Ovary (tissue), 9 donors: ENCODE results near the gene INSM2. TPM values are rescaled to one million over a fixed set of nuclear protein-coding genes. Genes with fewer than 3 reads are reported as not detected.

ENCODE experiments used
- DNase-seq, 5 donors: peaks; one replicate each; pipeline ENCODE4 v3.0.0-alpha.2; 2019 to 2020
- H3K27ac ChIP-seq, 2 donors: fragments of 200-600 bp; one replicate each; pipeline versions ENCODE4 v1.5.1 to v1.8.0; 2019 to 2022
- H3K27me3 ChIP-seq: fragments of 200-600 bp; one replicate; pipeline ENCODE4 v1.8.0; 2022
- H3K36me3 ChIP-seq: fragments of 200-600 bp; sonication (generic); one replicate; pipeline ENCODE4 v1.5.1; 2019
- H3K4me1 ChIP-seq: one replicate; pipeline ENCODE4 v1.8.1; 2013; ENCODE audit warnings: mild to moderate bottlenecking, moderate library complexity; ENCODE audit not compliant: insufficient read depth
- H3K4me3 ChIP-seq: fragments of 200-600 bp; sonication (generic); one replicate; pipeline ENCODE4 v1.5.1; 2017
- H3K9me3 ChIP-seq, 2 donors: fragments of 200-600 bp in 1 of 2; sonication (generic) in 1 of 2; one replicate each; pipeline versions ENCODE4 v1.5.1 to v1.8.1; 2013 to 2019; ENCODE audit warnings: mild to moderate bottlenecking in 1 of 2, moderate library complexity in 1 of 2
- CTCF ChIP-seq, 3 donors: fragments of 450-650 bp in 2 of 3; fragments of 200-600 bp in 1 of 3; IDR thresholded peaks; one replicate each; pipeline versions ENCODE4 v1.5.1 to v1.8.0; 2016 to 2022; ENCODE audit warnings: antibody characterized with exemption in 3 of 3, mild to moderate bottlenecking in 1 of 3
- EP300 ChIP-seq: sonication (generic); formaldehyde crosslinking; IDR thresholded peaks from one replicate; pipeline ENCODE4 v1.6.1; 2017; ENCODE audit warnings: antibody characterized with exemption
- POLR2A ChIP-seq: fragments of 450-650 bp; IDR thresholded peaks from one replicate; pipeline ENCODE4 v1.6.1; 2017; ENCODE audit warnings: antibody characterized with exemption, mild to moderate bottlenecking, moderate library complexity
- WGBS, 3 donors: extraction: QIAGEN DNeasy Blood & Tissue Kit in 1 of 3; methylation state at CpG; one replicate each; pipeline versions ENCODE4 v1.1.5 to v1.1.7; 2013 to 2017; 5-methylcytosine and 5-hydroxymethylcytosine counted together
- intact Hi-C, 4 donors: fragments of 100-400 bp; cut with DNase I; formaldehyde crosslinking; loops; one replicate each; pipeline versions ENCODE4 v1.11.0 to v1.15.1; 2022 to 2023
- polyA plus RNA-seq, 2 donors: library from polyadenylated mRNA; stranded (reverse); fragments of 200-250 nt in 1 of 2; fragments of 350-450 nt in 1 of 2; fragmentation: Illumina TruSeq in 1 of 2; extraction: RNeasy Lipid Tissue Mini Kit (QIAGEN cat#74804) in 1 of 2; gene quantifications; one replicate each; pipeline ENCODE4 v1.2.3, GENCODE V29; 2013 to 2014
- total RNA-seq, 7 donors: library from RNA; depleted of rRNA in 2 of 7; stranded (reverse); fragments of >200 nt in 2 of 7; fragmentation: NEBNext Ultra II Directional in 3 of 7; extraction: Animal tissue kit (Norgen Biotek cat#: 25700) in 3 of 7; gene quantifications; one replicate each; pipeline versions ENCODE4 v1.1.0 to v1.2.4, GENCODE V29; 2016 to 2023
- donor health status: DM: no; HTN: no; CAD: no; lungs with moderate emphysema.
- donor health status: DM: no; HTN: no; CAD: no.
- donor health status: Bipolar disorder and iron deficiency.
- donor health status: DM: yes; HTN: yes; CAD: no.
- donor health status: DM: no; HTN: no; CAD: no.
- donor health status: DM: yes; HTN: yes; CAD: no.

The INSM2 gene
- total and polyA plus RNA-seq, 9 donors: 0.11 TPM; not detected in 8

- Histone ChIP-seq H3K4me1 (no peaks in the 10 kb centered on the region), H3K27me3 (no peaks in the 10 kb centered on the region), H3K27ac (no peak overlapping the region), H3K9me3 (no peaks in the 10 kb centered on the region), H3K4me3 (no peak overlapping the region), H3K36me3 (no peaks in the 10 kb centered on the region)
- TF ChIP-seq POLR2A: no peak
- no peak for TF ChIP-seq CTCF (IDR thresholded peaks at IDR 0.05)
- no peak for TF ChIP-seq EP300
- no peak for DNase-seq
- 80 to 94% (median 81%) methylated on average over 4 of the region's 4 CpGs for WGBS, 3 donors
- intact Hi-C loops: no loop called here
Observed at GRCh38 chr14:35512765-35513164, 21.2 kb upstream of the INSM2 start.

- intact Hi-C loops: no loop called here
- Histone ChIP-seq H3K27ac (no peak overlapping the region), H3K9me3 (no peaks in the 10 kb centered on the region), H3K4me1 (no peaks in the 10 kb centered on the region), H3K4me3 (no peak overlapping the region), H3K27me3 (no peaks in the 10 kb centered on the region), H3K36me3 (no peaks in the 10 kb centered on the region)
- 77 to 89% (median 81%) methylated on average over 1 of the region's 1 CpG for WGBS, 3 donors
- no peak for DNase-seq
- TF ChIP-seq CTCF (IDR thresholded peaks at IDR 0.05): no peak
- no peak for TF ChIP-seq POLR2A
- TF ChIP-seq EP300: no peak
Observed at GRCh38 chr14:35515916-35516315, 18.0 kb upstream of the INSM2 start.

GRCh38 chr14:35519986-35520385 is 14.0 kb upstream of the INSM2 start:
- intact Hi-C loops: no loop called here
- TF ChIP-seq CTCF (IDR thresholded peaks at IDR 0.05) (no peak), EP300 (no peak), POLR2A (no peak)
- 66 to 70% (median 69%) methylated on average over 2 of the region's 2 CpGs for WGBS, 3 donors
- H3K36me3 ChIP-seq: no peaks in the 10 kb centered on the region
- no peaks in the 10 kb centered on the region for H3K9me3 ChIP-seq
- no peak overlapping the region for H3K27ac ChIP-seq
- no peak for DNase-seq
- H3K4me3 ChIP-seq: no peak overlapping the region
- no peaks in the 10 kb centered on the region for H3K4me1 ChIP-seq
- H3K27me3 ChIP-seq: no peaks in the 10 kb centered on the region

- intact Hi-C loops: no loop called here
- no peaks in the 10 kb centered on the region for H3K27me3 ChIP-seq
- WGBS, 3 donors: 87 to 88% (median 88%) methylated on average over 3 of the region's 3 CpGs
Observed at GRCh38 chr14:35525695-35526094, 8.3 kb upstream of the INSM2 start.

GRCh38 chr14:35526962-35527361 is 7.0 kb upstream of the INSM2 start:
- Histone ChIP-seq H3K27me3 (no peaks in the 10 kb centered on the region), H3K36me3 (no peaks in the 10 kb centered on the region), H3K9me3 (no peaks in the 10 kb centered on the region), H3K4me3 (no peak overlapping the region), H3K4me1 (no peaks in the 10 kb centered on the region), H3K27ac (no peak overlapping the region)
- no peak for DNase-seq
- TF ChIP-seq CTCF (IDR thresholded peaks at IDR 0.05) (no peak), POLR2A (no peak)
- 86 to 87% (median 86%) methylated on average over 2 of the region's 2 CpGs for WGBS, 3 donors
- intact Hi-C loops: no loop called here

More at GRCh38 chr14:35525695-35526094, 8.3 kb upstream of the INSM2 start:
- no peaks in the 10 kb centered on the region for H3K36me3 ChIP-seq
- H3K9me3 ChIP-seq: no peaks in the 10 kb centered on the region
- no peak overlapping the region for H3K27ac ChIP-seq
- H3K4me3 ChIP-seq: no peak overlapping the region
- TF ChIP-seq EP300: no peak
- no peak for TF ChIP-seq POLR2A
- DNase-seq: no peak
- no peaks in the 10 kb centered on the region for H3K4me1 ChIP-seq
